DOHH2 (cell line): Measurements from ENCODE around the gene STOML1.

Experiments
- H3F3A ChIP-seq: fragments of 200-600 bp; sonication (generic), shearing (Covaris generic); 2 replicates; pipeline ENCODE4 v1.6.0; 2016; ENCODE audit warnings: antibody characterized with exemption, mild to moderate bottlenecking; ENCODE audit not compliant: control insufficient read depth, insufficient read depth
- H3K27ac ChIP-seq: fragments of 200-600 bp; sonication (generic); 2 replicates; pipeline ENCODE4 v1.5.1; 2014; ENCODE audit warnings: low read depth, mild to moderate bottlenecking, low read length, moderate library complexity
- H3K27me3 ChIP-seq: fragments of 200-600 bp; sonication (generic); 2 replicates; pipeline ENCODE4 v1.6.1; 2014; ENCODE audit warnings: mild to moderate bottlenecking, low read length, mixed read lengths; ENCODE audit not compliant: control insufficient read depth
- H3K36me3 ChIP-seq: fragments of 200-600 bp; sonication (generic); 2 replicates; pipeline ENCODE4 v1.6.1; 2014; ENCODE audit warnings: mild to moderate bottlenecking, low read length, moderate library complexity, mixed read lengths; ENCODE audit not compliant: control insufficient read depth
- H3K4me1 ChIP-seq: fragments of 200-600 bp; sonication (generic); 2 replicates; pipeline ENCODE4 v1.6.1; 2014; ENCODE audit warnings: mild to moderate bottlenecking, low read length, mixed read lengths; ENCODE audit not compliant: control insufficient read depth
- H3K4me2 ChIP-seq: fragments of 200-600 bp; sonication (generic); 2 replicates; pipeline ENCODE4 v1.6.0; 2014; ENCODE audit warnings: mild to moderate bottlenecking, low read length, moderate library complexity
- H3K4me3 ChIP-seq: fragments of 200-600 bp; sonication (generic); 2 replicates; pipeline ENCODE4 v1.5.1; 2014; ENCODE audit warnings: mild to moderate bottlenecking, low read length, mixed read lengths
- H3K79me2 ChIP-seq: fragments of 200-600 bp; sonication (generic); 2 replicates; pipeline ENCODE4 v1.6.1; 2014; ENCODE audit warnings: mild to moderate bottlenecking, low read length, mixed read lengths; ENCODE audit not compliant: control insufficient read depth
- H3K9me2 ChIP-seq: fragments of 200-600 bp; sonication (generic); replicated peaks from 2 replicates; pipeline ENCODE4 v1.6.1; 2014; ENCODE audit warnings: mild to moderate bottlenecking, low read length, mixed read lengths; ENCODE audit not compliant: control insufficient read depth
- H3K9me3 ChIP-seq: fragments of 200-600 bp; sonication (generic); 2 replicates; pipeline ENCODE4 v1.6.1; 2014; ENCODE audit warnings: antibody characterized with exemption, low read length, mixed read lengths; ENCODE audit not compliant: control insufficient read depth, insufficient read depth
- H4K20me1 ChIP-seq: fragments of 200-600 bp; sonication (generic); 2 replicates; pipeline ENCODE4 v1.6.0; 2014; ENCODE audit warnings: low read depth, mild to moderate bottlenecking, antibody characterized with exemption, low read length, moderate library complexity; ENCODE audit not compliant: control insufficient read depth, insufficient read depth
- CTCF ChIP-seq: fragments of 200-600 bp; sonication (generic); IDR thresholded peaks from one replicate; pipeline ENCODE4 v1.5.1; 2014; ENCODE audit warnings: antibody characterized with exemption, mild to moderate bottlenecking, low read depth, low read length; ENCODE audit not compliant: poor library complexity, severe bottlenecking
- EZH2phosphoT487 ChIP-seq: fragments of 200-600 bp; sonication (generic); IDR thresholded peaks from 2 replicates; pipeline ENCODE4 v1.6.1; 2017; ENCODE audit warnings: borderline replicate concordance, mild to moderate bottlenecking, antibody characterized with exemption, low read length, moderate library complexity, mixed read lengths

Gene STOML1

GRCh38 chr15:73986776-73987056 is 5.4 kb downstream of the STOML1 start:
- no peaks in the 10 kb centered on the region for H3K27me3 ChIP-seq
- H3K27ac ChIP-seq, result no peak overlapping the region
- no peaks in the 10 kb centered on the region for H3K9me3 ChIP-seq
- no peaks in the 10 kb centered on the region for H3K36me3 ChIP-seq
- peaks cover 23% of the 10 kb centered on the region for H3K4me1 ChIP-seq
- H4K20me1 ChIP-seq, result no peaks in the 10 kb centered on the region
- no peaks in the 10 kb centered on the region for H3K9me2 ChIP-seq
- H3K4me2 ChIP-seq, result no peak overlapping the region
- no peak overlapping the region for H3K4me3 ChIP-seq
- H3F3A ChIP-seq, result no peaks in the 10 kb centered on the region
- TF ChIP-seq CTCF, result no peak
- no peak for TF ChIP-seq EZH2phosphoT487
- no peaks in the 10 kb centered on the region for H3K79me2 ChIP-seq

- Histone ChIP-seq H3K27ac (no peak overlapping the region), H4K20me1 (no peaks in the 10 kb centered on the region), H3K4me1 (peaks cover 21% of the 10 kb centered on the region), H3K36me3 (no peaks in the 10 kb centered on the region), H3K4me2 (no peak overlapping the region), H3K79me2 (no peaks in the 10 kb centered on the region), H3K9me3 (no peaks in the 10 kb centered on the region), H3K4me3 (no peak overlapping the region), H3K9me2 (no peaks in the 10 kb centered on the region), H3K27me3 (no peaks in the 10 kb centered on the region), H3F3A (no peaks in the 10 kb centered on the region)
- no peak for TF ChIP-seq CTCF
These were observed 5.9 kb downstream of the STOML1 start for GRCh38 chr15:73986055-73986775.

- Histone ChIP-seq H3K79me2 (no peaks in the 10 kb centered on the region), H3K27me3 (no peaks in the 10 kb centered on the region; the same call in 1 of the 2 replicates), H3K4me1 (peaks cover 19% of the 10 kb centered on the region), H3K4me3 (no peak overlapping the region), H3K9me2 (no peaks in the 10 kb centered on the region), H3K36me3 (no peaks in the 10 kb centered on the region), H4K20me1 (no peaks in the 10 kb centered on the region), H3K4me2 (no peak overlapping the region), H3K9me3 (no peaks in the 10 kb centered on the region), H3F3A (no peaks in the 10 kb centered on the region), H3K27ac (no peak overlapping the region)
- TF ChIP-seq EZH2phosphoT487, result no peak
- TF ChIP-seq CTCF, result no peak
These were observed 6.8 kb downstream of the STOML1 start for GRCh38 chr15:73985101-73985873.
